Measurements from ENCODE around the gene UBE2G2. TPM values are rescaled to one million over a fixed set of nuclear protein-coding genes. Genes with fewer than 3 reads are reported as not detected.
A peak's percentile ranks its signal among the peaks of the same experiment; 100 is the strongest.

The UBE2G2 gene
- total RNA-seq, 1 experiment from 2014 or later: 159 TPM

GRCh38 chr21:44845418-44846223 is 44.0 kb upstream of the UBE2G2 start:
- Histone ChIP-seq H3K79me2 (ENCODE audit: low read length) (no peaks in the 10 kb centered on the region), H4K20me1 (ENCODE audit: low read length) (no peaks in the 10 kb centered on the region), H3K4me3 (ENCODE audit: low read length) (peak overlapping the region; percentile 36), H3K27ac (ENCODE audit: low read length) (no peak overlapping the region), H3F3A (ENCODE audit: low read length, unreplicated experiment) (no peaks in the 10 kb centered on the region), H3K9me3 (ENCODE audit: low read length) (no peaks in the 10 kb centered on the region), H3K4me2 (ENCODE audit: low read length) (peak overlapping the region; percentile 66), H3K4me1 (ENCODE audit: insufficient read depth, low read length) (peaks cover 11% of the 10 kb centered on the region), H3K27me3 (ENCODE audit: low read length) (no peaks in the 10 kb centered on the region), H2AFZ (ENCODE audit: low read length) (peak overlapping the region; percentile 37), H3K36me3 (ENCODE audit: low read depth, low read length) (peaks cover 14% of the 10 kb centered on the region), H3K9me2 (replicated peaks; ENCODE audit: low read length) (no peaks in the 10 kb centered on the region), H3K9ac (ENCODE audit: low read length) (0 out of 2 replicates have a peak overlapping the region, but pooled peaks have one; percentile 0)
- TF ChIP-seq EZH2phosphoT487 (IDR thresholded peaks at IDR 0.05; ENCODE audit: borderline replicate concordance, low read length) (no peak), EZH2 (IDR thresholded peaks at IDR 0.05; ENCODE audit: low read length, unreplicated experiment) (no peak), CTCF (conservative IDR thresholded peaks at IDR 0.05; ENCODE audit: low read depth, low read length) (peak; percentile 68)
- ATAC-seq: peak; percentile 74
- intact Hi-C loops (cut with micrococcal nuclease): loop anchor here (2.0 kb wide), 1 partner anchor 45 kb away; the partner anchor contains the start of gene UBE2G2
- POLR2A ChIA-PET (ENCODE audit: unreplicated experiment): no interaction called here
- CTCF ChIA-PET: interaction anchor here (0.6 to 0.8 kb wide), 2 partner anchors 28 to 87 kb away, joined by 4 to 12 read pairs; partner anchors contain the start of gene PTTG1IP
- DNase-seq: peak; percentile 66
- BruUV-seq (replicated peaks): no TSS peak

GRCh38 chr21:44844256-44844655 is 42.6 kb upstream of the UBE2G2 start:
- Histone ChIP-seq H3K79me2 (ENCODE audit: low read length) (no peaks in the 10 kb centered on the region), H3K36me3 (ENCODE audit: low read depth, low read length) (peaks cover 1% of the 10 kb centered on the region; the same call in 1 of the 2 replicates), H3K9me3 (ENCODE audit: low read length) (no peaks in the 10 kb centered on the region), H3K27ac (ENCODE audit: low read length) (no peak overlapping the region), H3K9me2 (replicated peaks; ENCODE audit: low read length) (no peaks in the 10 kb centered on the region), H3K4me1 (ENCODE audit: insufficient read depth, low read length) (peaks cover 11% of the 10 kb centered on the region), H3K4me3 (ENCODE audit: low read length) (no peak overlapping the region), H3K27me3 (ENCODE audit: low read length) (no peaks in the 10 kb centered on the region), H4K20me1 (ENCODE audit: low read length) (no peaks in the 10 kb centered on the region), H2AFZ (ENCODE audit: low read length) (no peak overlapping the region), H3F3A (ENCODE audit: low read length, unreplicated experiment) (no peaks in the 10 kb centered on the region), H3K9ac (ENCODE audit: low read length) (no peak overlapping the region), H3K4me2 (ENCODE audit: low read length) (no peak overlapping the region)
- ATAC-seq (no peak), DNase-seq (no peak)
- intact Hi-C loops (cut with micrococcal nuclease): no loop called here
- no TSS peak for BruUV-seq (replicated peaks)
- CTCF ChIA-PET: no interaction called here
- POLR2A ChIA-PET (ENCODE audit: unreplicated experiment): no interaction called here
- no peak for TF ChIP-seq EZH2phosphoT487 (IDR thresholded peaks at IDR 0.05; ENCODE audit: borderline replicate concordance, low read length)
- no peak for TF ChIP-seq CTCF (conservative IDR thresholded peaks at IDR 0.05; ENCODE audit: low read depth, low read length)
- TF ChIP-seq EZH2 (IDR thresholded peaks at IDR 0.05; ENCODE audit: low read length, unreplicated experiment): no peak
